Ishikawa (cell line): ENCODE data around the gene PLD1.

Experiments
- CEBPB ChIP-seq: IDR thresholded peaks from 2 replicates; pipeline ENCODE4 v1.6.1; 2012
- CREB1 ChIP-seq: IDR thresholded peaks from 2 replicates; pipeline ENCODE4 v1.6.1; 2012; ENCODE audit warnings: low read depth
- EGR1 ChIP-seq: IDR thresholded peaks from 2 replicates; pipeline ENCODE4 v1.6.1; 2012
- EP300 ChIP-seq: IDR thresholded peaks from 2 replicates; pipeline ENCODE4 v1.6.1; 2012; ENCODE audit warnings: borderline replicate concordance
- FOXM1 ChIP-seq: IDR thresholded peaks from 2 replicates; pipeline ENCODE4 v1.6.1; 2012; ENCODE audit warnings: low read depth, borderline replicate concordance
- MAX ChIP-seq: IDR thresholded peaks from 2 replicates; pipeline ENCODE4 v1.6.1; 2012
- NFIC ChIP-seq: IDR thresholded peaks from 2 replicates; pipeline ENCODE4 v1.6.1; 2012
- RAD21 ChIP-seq: IDR thresholded peaks from 2 replicates; pipeline ENCODE4 v1.6.1; 2012; ENCODE audit warnings: low read depth
- REST ChIP-seq: IDR thresholded peaks from 2 replicates; pipeline ENCODE4 v1.6.1; 2012; ENCODE audit warnings: low read depth, mild to moderate bottlenecking
- TAF1 ChIP-seq: IDR thresholded peaks from 2 replicates; pipeline ENCODE4 v1.6.1; 2012; ENCODE audit warnings: low read depth, mild to moderate bottlenecking
- TCF12 ChIP-seq: IDR thresholded peaks from 2 replicates; pipeline ENCODE4 v1.6.1; 2012; ENCODE audit warnings: low read depth
- TEAD4 ChIP-seq: IDR thresholded peaks from 2 replicates; pipeline ENCODE4 v1.6.1; 2012
- USF1 ChIP-seq: IDR thresholded peaks from 2 replicates; pipeline ENCODE4 v1.6.1; 2012
- YY1 ChIP-seq: IDR thresholded peaks from 2 replicates; pipeline ENCODE4 v1.6.1; 2012; ENCODE audit warnings: low read depth
- ZBTB7A ChIP-seq: IDR thresholded peaks from 2 replicates; pipeline ENCODE4 v1.6.1; 2012; ENCODE audit warnings: low read depth

The PLD1 gene

GRCh38 chr3:171831936-171832335, 21.7 kb upstream of the PLD1 start:
- TF ChIP-seq YY1 (no peak), USF1 (no peak), EGR1 (no peak)

DNA sequence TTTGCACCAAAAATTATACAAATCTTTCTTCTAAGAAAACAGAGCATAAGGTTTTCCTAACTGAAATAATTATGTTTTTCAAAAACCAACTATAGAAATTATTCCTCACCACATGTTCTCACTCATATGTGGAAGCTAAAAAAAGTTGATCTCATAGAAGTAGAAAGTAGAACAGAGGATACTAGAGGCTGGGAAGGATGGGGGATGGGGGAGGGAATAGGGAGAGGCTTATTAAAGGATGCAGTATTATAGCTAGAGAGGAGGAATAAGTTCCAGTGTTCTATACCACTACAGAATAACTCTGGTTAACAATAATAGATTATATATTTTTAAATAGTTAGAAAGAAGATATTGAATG, 20.2 kb upstream of the PLD1 start:
- no peak for TF ChIP-seq FOXM1
- no peak for TF ChIP-seq RAD21
- no peak for TF ChIP-seq TAF1
- TF ChIP-seq EP300: no peak
- TF ChIP-seq NFIC: no peak

- no peak for TF ChIP-seq EP300
- TF ChIP-seq RAD21: peak; percentile 91
- no peak for TF ChIP-seq MAX
- TF ChIP-seq NFIC: no peak
- TF ChIP-seq TCF12: no peak; the same call in 1 of the 2 replicates
- no peak for TF ChIP-seq YY1
Measured at GRCh38 chr3:171829841-171830517, 19.7 kb upstream of the PLD1 start.

DNA sequence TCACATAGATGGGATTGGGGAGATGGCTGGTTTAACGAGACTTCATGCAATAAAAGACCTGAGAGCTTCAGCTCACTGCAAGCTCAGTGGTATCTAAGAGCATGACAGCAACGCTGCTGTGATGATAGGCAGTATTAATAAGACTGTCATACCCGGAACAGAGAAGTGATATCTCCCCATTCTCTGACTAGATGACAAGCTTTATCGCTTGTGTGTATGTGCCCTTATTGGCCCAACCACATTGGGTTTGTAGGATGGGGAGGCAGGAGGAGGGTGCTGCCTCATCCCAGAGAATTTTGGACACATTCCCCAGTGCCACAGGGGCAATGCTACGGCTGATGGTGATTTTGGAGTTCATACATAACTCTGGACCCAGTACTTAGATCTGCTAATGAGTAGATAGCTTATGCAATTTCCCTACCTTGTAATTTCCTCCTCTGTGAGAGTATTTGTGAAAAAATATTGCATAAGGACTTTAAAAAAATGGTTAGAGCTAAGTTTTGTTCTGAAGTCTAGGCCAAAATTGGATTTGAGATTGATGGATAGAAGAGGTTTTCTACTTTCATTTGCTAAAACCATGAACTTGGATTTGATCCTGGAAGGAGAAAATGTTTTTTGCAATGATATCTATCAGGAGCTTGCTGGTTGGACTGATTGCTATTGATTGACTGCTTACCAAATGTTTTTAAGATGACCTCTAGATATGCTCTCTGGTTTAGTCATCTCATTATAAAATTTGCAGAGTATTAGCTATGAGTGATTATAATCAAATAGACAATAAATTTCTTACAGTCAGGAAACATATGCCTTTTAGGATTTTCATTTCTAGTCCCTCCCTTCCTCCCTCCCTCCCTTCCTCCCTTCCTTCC, 18.9 kb upstream of the PLD1 start:
- TF ChIP-seq TCF12: no peak
- TF ChIP-seq TAF1: no peak
- TF ChIP-seq RAD21: no peak
- TF ChIP-seq TEAD4: no peak
- no peak for TF ChIP-seq CREB1
- no peak for TF ChIP-seq USF1
- TF ChIP-seq MAX: no peak
- no peak for TF ChIP-seq CEBPB
- TF ChIP-seq EP300: no peak
- TF ChIP-seq NFIC: no peak
- TF ChIP-seq FOXM1: no peak
- TF ChIP-seq EGR1: no peak
- no peak for TF ChIP-seq ZBTB7A
- TF ChIP-seq REST: no peak
- no peak for TF ChIP-seq YY1

DNA sequence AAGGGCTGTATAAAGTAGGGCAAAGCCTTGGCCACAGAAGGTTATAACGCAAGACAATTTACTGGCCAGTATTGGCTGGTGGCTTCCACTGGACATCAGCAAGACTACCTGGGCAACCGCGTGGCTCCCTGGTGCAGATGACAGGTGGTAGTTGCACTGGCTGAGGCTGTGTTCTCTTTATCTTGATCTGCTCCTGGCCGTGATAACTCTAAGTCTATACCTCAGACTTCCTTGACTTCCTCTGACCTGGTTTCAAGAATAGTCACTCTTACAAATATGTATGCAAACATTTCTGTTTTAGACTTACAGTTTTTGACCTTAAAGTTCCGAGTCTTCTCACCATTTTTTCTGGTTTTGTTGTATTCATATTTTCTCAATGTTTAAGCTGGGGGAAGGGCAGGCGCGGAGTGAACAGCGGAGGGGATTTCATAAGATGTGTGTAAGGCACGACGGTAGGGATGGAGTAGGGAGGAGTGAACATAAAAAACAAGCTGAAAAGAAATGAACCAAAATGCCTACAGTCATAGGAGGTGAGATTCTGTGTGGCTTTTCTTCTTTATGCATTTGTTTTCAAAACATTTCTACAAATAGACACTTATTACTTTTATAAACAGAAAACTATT, 17.7 kb upstream of the PLD1 start:
- TF ChIP-seq ZBTB7A (no peak), EGR1 (no peak), REST (no peak), EP300 (no peak), USF1 (no peak), NFIC (no peak), TAF1 (no peak)
